GM23338 (cell line): Measurements from ENCODE around the gene NRXN2. TPM values are rescaled to one million over a fixed set of nuclear protein-coding genes. Genes with fewer than 3 reads are reported as not detected.

Experiments
- ATAC-seq: fragments of 200-7000 bp; cut with Tn5 transposase; 3 replicates; pipeline ENCODE4 v1.9.1; 2020
- DNase-seq: peaks from one replicate; pipeline ENCODE4 v3.0.0-alpha.2; 2015; ENCODE audit warnings: low spot score
- H2AFZ ChIP-seq: fragments of 200-600 bp; sonication (generic); 2 replicates; pipeline ENCODE4 v1.8.0; 2016; ENCODE audit warnings: antibody characterized with exemption, mild to moderate bottlenecking, moderate library complexity
- H3F3A ChIP-seq: fragments of 200-600 bp; sonication (generic); replicated peaks from 2 replicates; pipeline ENCODE4 v1.8.0; 2017; ENCODE audit warnings: antibody characterized with exemption, mixed run types, low read depth
- H3K27ac ChIP-seq: fragments of 200-600 bp; sonication (generic); 2 replicates; pipeline ENCODE4 v1.6.1; 2016; ENCODE audit warnings: low read depth
- H3K27me3 ChIP-seq: fragments of 200-600 bp; sonication (generic); 2 replicates; pipeline ENCODE4 v1.8.0; 2016; ENCODE audit warnings: mild to moderate bottlenecking, mixed run types, moderate library complexity; ENCODE audit not compliant: insufficient read depth
- H3K36me3 ChIP-seq: fragments of 200-600 bp; sonication (generic); 2 replicates; pipeline ENCODE4 v1.8.0; 2016; ENCODE audit warnings: mild to moderate bottlenecking; ENCODE audit not compliant: insufficient read depth
- H3K4me1 ChIP-seq: fragments of 200-600 bp; sonication (generic); 2 replicates; pipeline ENCODE4 v1.8.0; 2016; ENCODE audit warnings: mild to moderate bottlenecking, moderate library complexity; ENCODE audit not compliant: insufficient read depth
- H3K4me2 ChIP-seq: fragments of 200-600 bp; sonication (generic); 2 replicates; pipeline ENCODE4 v1.7.1; 2017; ENCODE audit warnings: mixed run types
- H3K4me3 ChIP-seq: fragments of 200-600 bp; sonication (generic); 2 replicates; pipeline ENCODE4 v1.6.1; 2016; ENCODE audit warnings: mixed run types
- H3K79me2 ChIP-seq: fragments of 200-600 bp; sonication (generic); replicated peaks from 2 replicates; pipeline ENCODE4 v1.8.0; 2017; ENCODE audit warnings: mild to moderate bottlenecking; ENCODE audit not compliant: insufficient read depth
- H3K9me2 ChIP-seq: fragments of 200-600 bp; sonication (generic); 2 replicates; pipeline ENCODE4 v1.8.0; 2017; ENCODE audit not compliant: insufficient read depth
- H4K20me1 ChIP-seq: fragments of 200-600 bp; sonication (generic); replicated peaks from 2 replicates; pipeline ENCODE4 v1.8.0; 2017; ENCODE audit warnings: mild to moderate bottlenecking; ENCODE audit not compliant: insufficient read depth
- H3K27ac Mint-ChIP-seq: 2 replicates; pipeline ENCODE4 v1.8.0; 2020; ENCODE audit warnings: inconsistent platforms, mild to moderate bottlenecking, moderate library complexity, mixed read lengths
- H3K27me3 Mint-ChIP-seq: 3 replicates; pipeline ENCODE4 v1.8.0; 2022; ENCODE audit warnings: low read depth, mild to moderate bottlenecking, moderate library complexity, mixed read lengths, inconsistent platforms; ENCODE audit not compliant: insufficient read depth, poor library complexity
- H3K36me3 Mint-ChIP-seq: 3 replicates; pipeline ENCODE4 v1.8.0; 2021; ENCODE audit warnings: low read depth, mild to moderate bottlenecking, inconsistent platforms, moderate library complexity, mixed read lengths
- H3K4me1 Mint-ChIP-seq: 3 replicates; pipeline ENCODE4 v1.8.0; 2020; ENCODE audit warnings: mild to moderate bottlenecking, inconsistent platforms, mixed read lengths
- H3K4me3 Mint-ChIP-seq: 3 replicates; pipeline ENCODE4 v1.8.0; 2021; ENCODE audit warnings: moderate library complexity, mild to moderate bottlenecking, inconsistent platforms, mixed read lengths
- H3K9me3 Mint-ChIP-seq: 3 replicates; pipeline ENCODE4 v1.8.0; 2020; ENCODE audit warnings: moderate library complexity, mild to moderate bottlenecking, inconsistent platforms, mixed read lengths
- CREB1 ChIP-seq: fragments of 250-450 bp; sonication (Bioruptor Pico); IDR thresholded peaks from 2 replicates; pipeline ENCODE4 v1.5.0; 2020; ENCODE audit warnings: low read depth, mild to moderate bottlenecking, moderate library complexity
- EZH2 ChIP-seq: fragments of 200-600 bp; sonication (generic); IDR thresholded peaks from one replicate; pipeline ENCODE4 v1.8.0; 2017; ENCODE audit warnings: antibody characterized with exemption, mild to moderate bottlenecking, low read depth; ENCODE audit not compliant: unreplicated experiment
- JUNB ChIP-seq: IDR thresholded peaks from one replicate; pipeline ENCODE4 v1.6.1; 2016; ENCODE audit warnings: antibody characterized with exemption; ENCODE audit not compliant: unreplicated experiment
- NANOG ChIP-seq: IDR thresholded peaks from 2 replicates; pipeline ENCODE4 v1.6.1; 2016; ENCODE audit warnings: antibody characterized with exemption, borderline replicate concordance
- ZNF114 ChIP-seq: fragments of 250-450 bp; sonication (Bioruptor Pico); IDR thresholded peaks from 2 replicates; pipeline ENCODE4 v1.5.0; 2020; ENCODE audit warnings: mild to moderate bottlenecking, moderate library complexity
- ZNF331 ChIP-seq: fragments of 250-450 bp; sonication (Bioruptor Pico); IDR thresholded peaks from 2 replicates; pipeline ENCODE4 v1.5.0; 2020; ENCODE audit warnings: low read depth, mild to moderate bottlenecking, moderate library complexity
- polyA plus RNA-seq: library from polyadenylated mRNA; unstranded; fragments of >200 nt; fragmentation: Nextera tagmentation; extraction: Ambion mirVana; gene quantifications from 2 replicates; pipeline ENCODE4 v1.2.1, GENCODE V29; 2016
- total RNA-seq: library from RNA; depleted of rRNA; stranded (reverse); fragments of >200 nt; shearing (Covaris generic); gene quantifications from 2 replicates; pipeline ENCODE4 v1.2.3, GENCODE V29; 2014
- TF ChIP-seq, protein P1 (sequence below): fragments of 250-450 bp; sonication (Bioruptor Pico); IDR thresholded peaks from 2 replicates; pipeline ENCODE4 v1.5.0; 2020; ENCODE audit warnings: mild to moderate bottlenecking, moderate library complexity
- TF ChIP-seq, protein P2 (sequence below), 2 experiments: fragments of 200-600 bp in 1 of 2; sonication (generic) in 1 of 2; conservative IDR thresholded peaks; 2 replicates each; pipeline versions ENCODE4 v1.5.1 to v1.6.1; 2016 to 2017; ENCODE audit warnings: antibody characterized with exemption in 2 of 2, low read depth in 2 of 2, mild to moderate bottlenecking in 2 of 2, moderate library complexity in 1 of 2
- TF ChIP-seq, protein P3 (sequence below): IDR thresholded peaks from 2 replicates; pipeline ENCODE4 v1.6.1; 2016; ENCODE audit warnings: antibody characterized with exemption
- TF ChIP-seq, protein P4 (sequence below): IDR thresholded peaks from one replicate; pipeline ENCODE4 v1.6.1; 2018; ENCODE audit warnings: antibody characterized with exemption; ENCODE audit not compliant: unreplicated experiment

Gene NRXN2
- total and polyA plus RNA-seq, 2 experiments from 2014 or later, result 3.4 to 17.0 TPM

DNA sequence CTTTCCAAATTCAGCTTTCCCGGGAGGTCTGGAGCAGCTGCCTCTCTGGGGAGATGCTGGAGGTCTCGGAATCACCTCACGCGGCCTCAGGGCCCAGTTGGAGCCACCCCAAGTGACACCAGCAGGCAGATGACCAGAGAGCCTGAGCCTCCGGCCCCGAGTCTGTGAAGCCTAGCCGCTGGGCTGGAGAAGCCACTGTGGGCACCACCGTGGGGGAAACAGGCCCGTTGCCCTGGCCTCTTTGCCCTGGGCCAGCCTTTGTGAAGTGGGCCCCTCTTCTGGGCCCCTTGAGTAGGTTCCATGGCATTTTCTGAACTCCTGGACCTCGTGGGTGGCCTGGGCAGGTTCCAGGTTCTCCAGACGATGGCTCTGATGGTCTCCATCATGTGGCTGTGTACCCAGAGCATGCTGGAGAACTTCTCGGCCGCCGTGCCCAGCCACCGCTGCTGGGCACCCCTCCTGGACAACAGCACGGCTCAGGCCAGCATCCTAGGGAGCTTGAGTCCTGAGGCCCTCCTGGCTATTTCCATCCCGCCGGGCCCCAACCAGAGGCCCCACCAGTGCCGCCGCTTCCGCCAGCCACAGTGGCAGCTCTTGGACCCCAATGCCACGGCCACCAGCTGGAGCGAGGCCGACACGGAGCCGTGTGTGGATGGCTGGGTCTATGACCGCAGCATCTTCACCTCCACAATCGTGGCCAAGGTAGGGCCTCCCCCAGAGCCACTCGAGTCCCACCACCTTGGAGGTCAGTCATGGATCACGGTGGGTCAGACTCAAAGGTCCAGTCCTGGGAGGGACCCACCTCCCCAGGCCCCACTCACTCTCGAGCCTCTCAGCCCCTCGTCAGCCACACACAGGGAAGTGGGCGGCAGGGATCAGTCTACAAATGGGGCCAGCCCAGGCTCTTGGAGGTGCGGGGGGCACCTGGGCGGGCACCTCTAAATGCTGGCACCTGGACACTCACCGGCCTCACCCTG, 131.5 kb downstream of the NRXN2 start (continued):
- TF ChIP-seq, protein P1, sequence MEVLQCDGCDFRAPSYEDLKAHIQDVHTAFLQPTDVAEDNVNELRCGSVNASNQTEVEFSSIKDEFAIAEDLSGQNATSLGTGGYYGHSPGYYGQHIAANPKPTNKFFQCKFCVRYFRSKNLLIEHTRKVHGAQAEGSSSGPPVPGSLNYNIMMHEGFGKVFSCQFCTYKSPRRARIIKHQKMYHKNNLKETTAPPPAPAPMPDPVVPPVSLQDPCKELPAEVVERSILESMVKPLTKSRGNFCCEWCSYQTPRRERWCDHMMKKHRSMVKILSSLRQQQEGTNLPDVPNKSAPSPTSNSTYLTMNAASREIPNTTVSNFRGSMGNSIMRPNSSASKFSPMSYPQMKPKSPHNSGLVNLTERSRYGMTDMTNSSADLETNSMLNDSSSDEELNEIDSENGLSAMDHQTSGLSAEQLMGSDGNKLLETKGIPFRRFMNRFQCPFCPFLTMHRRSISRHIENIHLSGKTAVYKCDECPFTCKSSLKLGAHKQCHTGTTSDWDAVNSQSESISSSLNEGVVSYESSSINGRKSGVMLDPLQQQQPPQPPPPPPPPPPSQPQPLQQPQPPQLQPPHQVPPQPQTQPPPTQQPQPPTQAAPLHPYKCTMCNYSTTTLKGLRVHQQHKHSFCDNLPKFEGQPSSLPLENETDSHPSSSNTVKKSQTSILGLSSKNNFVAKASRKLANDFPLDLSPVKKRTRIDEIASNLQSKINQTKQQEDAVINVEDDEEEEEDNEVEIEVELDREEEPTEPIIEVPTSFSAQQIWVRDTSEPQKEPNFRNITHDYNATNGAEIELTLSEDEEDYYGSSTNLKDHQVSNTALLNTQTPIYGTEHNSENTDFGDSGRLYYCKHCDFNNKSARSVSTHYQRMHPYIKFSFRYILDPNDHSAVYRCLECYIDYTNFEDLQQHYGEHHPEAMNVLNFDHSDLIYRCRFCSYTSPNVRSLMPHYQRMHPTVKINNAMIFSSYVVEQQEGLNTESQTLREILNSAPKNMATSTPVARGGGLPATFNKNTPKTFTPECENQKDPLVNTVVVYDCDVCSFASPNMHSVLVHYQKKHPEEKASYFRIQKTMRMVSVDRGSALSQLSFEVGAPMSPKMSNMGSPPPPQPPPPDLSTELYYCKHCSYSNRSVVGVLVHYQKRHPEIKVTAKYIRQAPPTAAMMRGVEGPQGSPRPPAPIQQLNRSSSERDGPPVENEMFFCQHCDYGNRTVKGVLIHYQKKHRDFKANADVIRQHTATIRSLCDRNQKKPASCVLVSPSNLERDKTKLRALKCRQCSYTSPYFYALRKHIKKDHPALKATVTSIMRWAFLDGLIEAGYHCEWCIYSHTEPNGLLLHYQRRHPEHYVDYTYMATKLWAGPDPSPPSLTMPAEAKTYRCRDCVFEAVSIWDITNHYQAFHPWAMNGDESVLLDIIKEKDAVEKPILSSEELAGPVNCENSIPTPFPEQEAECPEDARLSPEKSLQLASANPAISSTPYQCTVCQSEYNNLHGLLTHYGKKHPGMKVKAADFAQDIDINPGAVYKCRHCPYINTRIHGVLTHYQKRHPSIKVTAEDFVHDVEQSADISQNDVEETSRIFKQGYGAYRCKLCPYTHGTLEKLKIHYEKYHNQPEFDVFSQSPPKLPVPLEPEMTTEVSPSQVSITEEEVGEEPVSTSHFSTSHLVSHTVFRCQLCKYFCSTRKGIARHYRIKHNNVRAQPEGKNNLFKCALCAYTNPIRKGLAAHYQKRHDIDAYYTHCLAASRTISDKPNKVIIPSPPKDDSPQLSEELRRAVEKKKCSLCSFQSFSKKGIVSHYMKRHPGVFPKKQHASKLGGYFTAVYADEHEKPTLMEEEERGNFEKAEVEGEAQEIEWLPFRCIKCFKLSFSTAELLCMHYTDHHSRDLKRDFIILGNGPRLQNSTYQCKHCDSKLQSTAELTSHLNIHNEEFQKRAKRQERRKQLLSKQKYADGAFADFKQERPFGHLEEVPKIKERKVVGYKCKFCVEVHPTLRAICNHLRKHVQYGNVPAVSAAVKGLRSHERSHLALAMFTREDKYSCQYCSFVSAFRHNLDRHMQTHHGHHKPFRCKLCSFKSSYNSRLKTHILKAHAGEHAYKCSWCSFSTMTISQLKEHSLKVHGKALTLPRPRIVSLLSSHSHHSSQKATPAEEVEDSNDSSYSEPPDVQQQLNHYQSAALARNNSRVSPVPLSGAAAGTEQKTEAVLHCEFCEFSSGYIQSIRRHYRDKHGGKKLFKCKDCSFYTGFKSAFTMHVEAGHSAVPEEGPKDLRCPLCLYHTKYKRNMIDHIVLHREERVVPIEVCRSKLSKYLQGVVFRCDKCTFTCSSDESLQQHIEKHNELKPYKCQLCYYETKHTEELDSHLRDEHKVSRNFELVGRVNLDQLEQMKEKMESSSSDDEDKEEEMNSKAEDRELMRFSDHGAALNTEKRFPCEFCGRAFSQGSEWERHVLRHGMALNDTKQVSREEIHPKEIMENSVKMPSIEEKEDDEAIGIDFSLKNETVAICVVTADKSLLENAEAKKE (CRISPR knock-in tag), result no peak
- TF ChIP-seq ZNF331 (CRISPR knock-in tag) (no peak), JUNB (no peak), ZNF114 (CRISPR knock-in tag) (no peak)

DNA sequence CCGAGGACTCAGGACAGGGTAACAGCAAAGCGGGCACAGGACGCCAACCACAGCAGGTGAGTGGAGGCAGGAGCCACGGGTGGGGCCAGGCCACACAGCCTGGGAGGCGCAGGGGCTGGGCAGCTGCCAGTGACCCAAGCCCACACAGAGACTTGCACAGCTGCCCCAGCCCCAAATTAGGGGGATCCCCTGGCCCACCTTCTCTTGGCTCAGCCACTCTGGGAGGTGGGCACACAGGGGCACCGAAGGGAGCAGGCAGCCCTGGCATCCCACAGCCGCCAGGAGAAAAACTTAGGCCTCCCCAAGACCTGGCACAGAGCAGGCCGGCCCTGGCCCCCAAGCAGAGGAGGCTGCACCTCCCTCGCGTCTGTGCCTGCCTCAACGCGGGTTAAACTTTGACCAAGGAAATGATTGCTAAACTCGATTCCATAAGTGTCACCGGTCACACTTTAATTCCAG, 132.2 kb downstream of the NRXN2 start, which contains the start of gene SLC22A12:
Gene SLC22A12 (plus strand): TSS at position 458 of the 459 bp plus-strand sequence. CDS start 337 bp downstream, outside the sequence.
- no peaks in the 10 kb centered on the region for H4K20me1 ChIP-seq
- no peak for DNase-seq
- no peaks in the 10 kb centered on the region for H3K4me1 ChIP-seq
- no peak within 1 kb of the TSS for H3K27ac ChIP-seq
- no peak for ATAC-seq
- H2AFZ ChIP-seq, result no peak within 1 kb of the TSS; the same call in 1 of the 2 replicates
- no peaks in the 10 kb centered on the region for H3K79me2 ChIP-seq
- Mint-ChIP-seq H3K27ac (no peak within 1 kb of the TSS), H3K36me3 (no peaks in the 10 kb centered on the region), H3K27me3 (peaks cover 11% of the 10 kb centered on the region), H3K4me1 (no peaks in the 10 kb centered on the region), H3K9me3 (peaks cover 13% of the 10 kb centered on the region), H3K4me3 (no peak within 1 kb of the TSS)
- H3K36me3 ChIP-seq, result no peaks in the 10 kb centered on the region
- H3K4me3 ChIP-seq, result no peak within 1 kb of the TSS
- H3F3A ChIP-seq, result no peaks in the 10 kb centered on the region
- no peaks in the 10 kb centered on the region for H3K27me3 ChIP-seq
- H3K4me2 ChIP-seq, result no peak within 1 kb of the TSS
- 0 out of 2 replicates have a peak, but pooled peaks cover 8% of the 10 kb centered on the region for H3K9me2 ChIP-seq
- TF ChIP-seq EZH2 (no peak), JUNB (no peak), CREB1 (no peak), ZNF331 (CRISPR knock-in tag) (no peak), NANOG (no peak), ZNF114 (CRISPR knock-in tag) (no peak)
- TF ChIP-seq, protein P2, sequence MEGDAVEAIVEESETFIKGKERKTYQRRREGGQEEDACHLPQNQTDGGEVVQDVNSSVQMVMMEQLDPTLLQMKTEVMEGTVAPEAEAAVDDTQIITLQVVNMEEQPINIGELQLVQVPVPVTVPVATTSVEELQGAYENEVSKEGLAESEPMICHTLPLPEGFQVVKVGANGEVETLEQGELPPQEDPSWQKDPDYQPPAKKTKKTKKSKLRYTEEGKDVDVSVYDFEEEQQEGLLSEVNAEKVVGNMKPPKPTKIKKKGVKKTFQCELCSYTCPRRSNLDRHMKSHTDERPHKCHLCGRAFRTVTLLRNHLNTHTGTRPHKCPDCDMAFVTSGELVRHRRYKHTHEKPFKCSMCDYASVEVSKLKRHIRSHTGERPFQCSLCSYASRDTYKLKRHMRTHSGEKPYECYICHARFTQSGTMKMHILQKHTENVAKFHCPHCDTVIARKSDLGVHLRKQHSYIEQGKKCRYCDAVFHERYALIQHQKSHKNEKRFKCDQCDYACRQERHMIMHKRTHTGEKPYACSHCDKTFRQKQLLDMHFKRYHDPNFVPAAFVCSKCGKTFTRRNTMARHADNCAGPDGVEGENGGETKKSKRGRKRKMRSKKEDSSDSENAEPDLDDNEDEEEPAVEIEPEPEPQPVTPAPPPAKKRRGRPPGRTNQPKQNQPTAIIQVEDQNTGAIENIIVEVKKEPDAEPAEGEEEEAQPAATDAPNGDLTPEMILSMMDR (conservative IDR thresholded peaks at IDR 0.05; ENCODE audit: low read depth in 2 of 2), result no peak
- TF ChIP-seq, protein P3, sequence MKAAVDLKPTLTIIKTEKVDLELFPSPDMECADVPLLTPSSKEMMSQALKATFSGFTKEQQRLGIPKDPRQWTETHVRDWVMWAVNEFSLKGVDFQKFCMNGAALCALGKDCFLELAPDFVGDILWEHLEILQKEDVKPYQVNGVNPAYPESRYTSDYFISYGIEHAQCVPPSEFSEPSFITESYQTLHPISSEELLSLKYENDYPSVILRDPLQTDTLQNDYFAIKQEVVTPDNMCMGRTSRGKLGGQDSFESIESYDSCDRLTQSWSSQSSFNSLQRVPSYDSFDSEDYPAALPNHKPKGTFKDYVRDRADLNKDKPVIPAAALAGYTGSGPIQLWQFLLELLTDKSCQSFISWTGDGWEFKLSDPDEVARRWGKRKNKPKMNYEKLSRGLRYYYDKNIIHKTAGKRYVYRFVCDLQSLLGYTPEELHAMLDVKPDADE, result no peak
- TF ChIP-seq, protein P4, sequence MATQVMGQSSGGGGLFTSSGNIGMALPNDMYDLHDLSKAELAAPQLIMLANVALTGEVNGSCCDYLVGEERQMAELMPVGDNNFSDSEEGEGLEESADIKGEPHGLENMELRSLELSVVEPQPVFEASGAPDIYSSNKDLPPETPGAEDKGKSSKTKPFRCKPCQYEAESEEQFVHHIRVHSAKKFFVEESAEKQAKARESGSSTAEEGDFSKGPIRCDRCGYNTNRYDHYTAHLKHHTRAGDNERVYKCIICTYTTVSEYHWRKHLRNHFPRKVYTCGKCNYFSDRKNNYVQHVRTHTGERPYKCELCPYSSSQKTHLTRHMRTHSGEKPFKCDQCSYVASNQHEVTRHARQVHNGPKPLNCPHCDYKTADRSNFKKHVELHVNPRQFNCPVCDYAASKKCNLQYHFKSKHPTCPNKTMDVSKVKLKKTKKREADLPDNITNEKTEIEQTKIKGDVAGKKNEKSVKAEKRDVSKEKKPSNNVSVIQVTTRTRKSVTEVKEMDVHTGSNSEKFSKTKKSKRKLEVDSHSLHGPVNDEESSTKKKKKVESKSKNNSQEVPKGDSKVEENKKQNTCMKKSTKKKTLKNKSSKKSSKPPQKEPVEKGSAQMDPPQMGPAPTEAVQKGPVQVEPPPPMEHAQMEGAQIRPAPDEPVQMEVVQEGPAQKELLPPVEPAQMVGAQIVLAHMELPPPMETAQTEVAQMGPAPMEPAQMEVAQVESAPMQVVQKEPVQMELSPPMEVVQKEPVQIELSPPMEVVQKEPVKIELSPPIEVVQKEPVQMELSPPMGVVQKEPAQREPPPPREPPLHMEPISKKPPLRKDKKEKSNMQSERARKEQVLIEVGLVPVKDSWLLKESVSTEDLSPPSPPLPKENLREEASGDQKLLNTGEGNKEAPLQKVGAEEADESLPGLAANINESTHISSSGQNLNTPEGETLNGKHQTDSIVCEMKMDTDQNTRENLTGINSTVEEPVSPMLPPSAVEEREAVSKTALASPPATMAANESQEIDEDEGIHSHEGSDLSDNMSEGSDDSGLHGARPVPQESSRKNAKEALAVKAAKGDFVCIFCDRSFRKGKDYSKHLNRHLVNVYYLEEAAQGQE, result no peak
